NCI-H128 (cell line): ENCODE measurements around the gene ANTXR1.

Experiments used
- DNase-seq: peaks from one replicate; lab custom pipeline; 2025; ENCODE audit not compliant: unreplicated experiment; lab: John Stamatoyannopoulos, UW

The ANTXR1 gene

GRCh38 chr2:69092857-69093256 lies 79.9 kb downstream of the ANTXR1 start:
- DNase-seq, result no peak

GRCh38 chr2:69095305-69095704 lies 82.3 kb downstream of the ANTXR1 start:
- DNase-seq, result no peak

GRCh38 chr2:69096326-69097095 lies 83.5 kb downstream of the ANTXR1 start:
- no peak for DNase-seq

GRCh38 chr2:69097148-69097610 lies 84.2 kb downstream of the ANTXR1 start:
- no peak for DNase-seq

- no peak for DNase-seq
Measured at GRCh38 chr2:69097891-69098655, 85.1 kb downstream of the ANTXR1 start.

GRCh38 chr2:69099541-69099940 lies 86.6 kb downstream of the ANTXR1 start:
- no peak for DNase-seq

GRCh38 chr2:69100220-69100723 lies 87.3 kb downstream of the ANTXR1 start:
- DNase-seq, result no peak

GRCh38 chr2:69102041-69102593 lies 89.1 kb downstream of the ANTXR1 start:
- no peak for DNase-seq

- no peak for DNase-seq
Measured at GRCh38 chr2:69103419-69103818, 90.4 kb downstream of the ANTXR1 start.

GRCh38 chr2:69104261-69104660 lies 91.3 kb downstream of the ANTXR1 start:
- no peak for DNase-seq

- no peak for DNase-seq
Measured at GRCh38 chr2:69109255-69109654, 96.3 kb downstream of the ANTXR1 start.

- no peak for DNase-seq
Measured at GRCh38 chr2:69111076-69111475, 98.1 kb downstream of the ANTXR1 start.

GRCh38 chr2:69113627-69114026 lies 100.6 kb downstream of the ANTXR1 start:
- DNase-seq, result no peak

GRCh38 chr2:69114534-69114933 lies 101.6 kb downstream of the ANTXR1 start:
- no peak for DNase-seq

- DNase-seq, result no peak
Measured at GRCh38 chr2:69116438-69116837, 103.5 kb downstream of the ANTXR1 start.

- DNase-seq, result no peak
Measured at GRCh38 chr2:69118609-69119008, 105.6 kb downstream of the ANTXR1 start.

- DNase-seq, result no peak
Measured at GRCh38 chr2:69119104-69119894, 106.3 kb downstream of the ANTXR1 start.

GRCh38 chr2:69122271-69122670 lies 109.3 kb downstream of the ANTXR1 start:
- no peak for DNase-seq

GRCh38 chr2:69123182-69123581 lies 110.2 kb downstream of the ANTXR1 start:
- DNase-seq, result no peak

- no peak for DNase-seq
Measured at GRCh38 chr2:69124343-69124742, 111.4 kb downstream of the ANTXR1 start.

GRCh38 chr2:69125816-69126215 lies 112.8 kb downstream of the ANTXR1 start:
- DNase-seq, result no peak
